A549 treated with GW870086 at 1 μM for 4 hours (cell line): Measurements from ENCODE around the gene CAMK1. TPM values are rescaled to one million over a fixed set of nuclear protein-coding genes. Genes with fewer than 3 reads are reported as not detected.

Experiments
- total RNA-seq: library from RNA; stranded (reverse); fragments of 200-300 nt; extraction: Qiagen RNA extraction; gene quantifications from 5 replicates; pipeline ENCODE4 v1.2.3, GENCODE V29; 2022; ENCODE audit warnings: low read depth

Gene CAMK1
- total RNA-seq: 15.3 to 18.5 TPM (median 16.8 TPM) in 5 replicates

GRCh38 chr3:9769426-9770275, at the start of gene CAMK1:
Gene CAMK1, minus strand, starts transcription at chr3:9769947. Its CDS starts 2,198 bp downstream, at chr3:9767749.

GRCh38 chr3:9809615-9810432, 40.1 kb upstream of the CAMK1 start, which contains the start of gene TTLL3:
Gene TTLL3, plus strand, starts transcription at chr3:9810262. Its CDS starts 400 bp downstream, at chr3:9810662.

GRCh38 chr3:9792405-9793160, 22.8 kb upstream of the CAMK1 start, which contains the start of the genes ARPC4 and TADA3:
Gene ARPC4, plus strand, starts transcription at chr3:9793082. Its CDS starts 40 bp downstream, at chr3:9793122.
Gene TADA3, minus strand, starts transcription at chr3:9792473. Its CDS starts 1,007 bp downstream, at chr3:9791466.

GRCh38 chr3:9749645-9750555, 19.8 kb downstream of the CAMK1 start, which contains the start of gene OGG1:
Gene OGG1, plus strand, starts transcription at chr3:9749952. Its CDS starts 335 bp downstream, at chr3:9750287.

GRCh38 chr3:9731206-9732079, 38.3 kb downstream of the CAMK1 start, which contains the start of gene BRPF1:
Gene BRPF1, plus strand, starts transcription at chr3:9731735. Its CDS starts 2,406 bp downstream, at chr3:9734141.

Other genes with a start within 250 kb of the CAMK1 start
- 0.06 to 0.30 TPM (median 0.08 TPM) in 5 replicates for gene LHFPL4, start 216.1 kb downstream of the CAMK1 start, total RNA-seq
- gene MTMR14, start 120.4 kb downstream of the CAMK1 start, total RNA-seq: 26.9 to 30.6 TPM (median 29.4 TPM) in 5 replicates
- gene CPNE9, start 66.1 kb downstream of the CAMK1 start, total RNA-seq: 0.08 to 0.37 TPM (median 0.15 TPM) in 5 replicates
- 15.1 to 21.6 TPM (median 18.4 TPM) in 5 replicates for gene BRPF1, start 38.2 kb downstream of the CAMK1 start, total RNA-seq
- gene OGG1, start 20.0 kb downstream of the CAMK1 start, total RNA-seq: 11.4 to 18.9 TPM (median 16.5 TPM) in 5 replicates
- 51.8 to 60.8 TPM (median 59.9 TPM) in 5 replicates for gene TADA3, start 22.5 kb upstream of the CAMK1 start, total RNA-seq
- 151 to 231 TPM (median 160 TPM) in 5 replicates for gene ARPC4, start 23.1 kb upstream of the CAMK1 start, total RNA-seq
- gene TTLL3, start 40.3 kb upstream of the CAMK1 start, total RNA-seq: 4.9 to 8.8 TPM (median 6.8 TPM) in 5 replicates
- 50.3 to 54.1 TPM (median 53.7 TPM) in 5 replicates for gene RPUSD3, start 74.1 kb upstream of the CAMK1 start, total RNA-seq
- gene CIDEC, start 110.3 kb upstream of the CAMK1 start, total RNA-seq: 35.1 to 45.7 TPM (median 37.0 TPM) in 5 replicates
- 80.7 to 106 TPM (median 91.1 TPM) in 5 replicates for gene JAGN1, start 120.7 kb upstream of the CAMK1 start, total RNA-seq
- gene IL17RE, start 132.9 kb upstream of the CAMK1 start, total RNA-seq: 1.1 to 2.4 TPM (median 2.2 TPM) in 5 replicates
- gene IL17RC, start 147.2 kb upstream of the CAMK1 start, total RNA-seq: 27.9 to 29.8 TPM (median 28.7 TPM) in 5 replicates
- 12.0 to 13.4 TPM (median 13.0 TPM) in 5 replicates for gene CRELD1, start 163.9 kb upstream of the CAMK1 start, total RNA-seq
- gene PRRT3, start 182.5 kb upstream of the CAMK1 start, total RNA-seq: 1.1 to 1.8 TPM (median 1.7 TPM) in 5 replicates
- 114 to 145 TPM (median 124 TPM) in 5 replicates for gene EMC3, start 216.9 kb upstream of the CAMK1 start, total RNA-seq